HepG2 (cell line): Measurements from ENCODE around the gene GIPC1. TPM values are rescaled to one million over a fixed set of nuclear protein-coding genes. Genes with fewer than 3 reads are reported as not detected.

ENCODE experiments used
- ATAC-seq: fragments of 200-7000 bp; cut with Tn5 transposase; 3 replicates; pipeline ENCODE4 v1.9.1; 2020; ENCODE audit warnings: mild to moderate bottlenecking, moderate library complexity
- BruUV-seq: library from RNA; stranded (reverse); fragments of 400-500 nt; replicated peaks from 2 replicates; lab custom pipeline; 2021; lab: Mats Ljungman, UMichigan
- CTCF ChIA-PET: fragments of 300-600 bp; formaldehyde crosslinking; extraction: SDS; loops from one replicate; lab custom pipeline; 2021; ENCODE audit warnings: low total read pairs, inconsistent platforms, low intra/inter-chr PET ratio; lab: Yijun Ruan, JAX
- POLR2A ChIA-PET: fragments of 350-600 bp; sonication (Branson Sonifier 250); formaldehyde crosslinking; loops from one replicate; lab custom pipeline; 2020; ENCODE audit warnings: antibody characterized with exemption, inconsistent platforms; lab: Yijun Ruan, JAX
- DNase-seq: peaks from one replicate; pipeline ENCODE4 v3.0.0-alpha.2; 2015; ENCODE audit warnings: low spot score
- FAIRE-seq: peaks from 3 replicates; lab custom pipeline; 2011; peaks lifted over from hg19 to GRCh38; lab: Jason Lieb, UNC
- H2AFZ ChIP-seq: one replicate; pipeline ENCODE4 v1.6.1; 2011; ENCODE audit warnings: low read length, inconsistent platforms
- H3K27ac ChIP-seq: fragments of 300-600 bp; 3 replicates; pipeline ENCODE4 v1.8.0; 2011; ENCODE audit warnings: mixed run types, mild to moderate bottlenecking, mixed read lengths, low read length, inconsistent platforms; ENCODE audit not compliant: insufficient read depth; ENCODE audit errors: extremely low read length
- H3K27me3 ChIP-seq, 2 experiments: fragments of 200-600 bp in 1 of 2; 2 replicates in 1 of 2; 3 replicates in 1 of 2; pipeline versions ENCODE4 v1.6.0 to v1.8.0; 2011; ENCODE audit warnings: low read length in 2 of 2, mild to moderate bottlenecking in 2 of 2, moderate library complexity in 2 of 2, inconsistent platforms in 1 of 2; ENCODE audit not compliant: insufficient read depth in 2 of 2, control insufficient read depth in 1 of 2
- H3K36me3 ChIP-seq, 2 experiments: fragments of 200-600 bp in 1 of 2; replicated peaks in 1 of 2; 2 replicates in 1 of 2; 3 replicates in 1 of 2; pipeline versions ENCODE4 v1.5.1 to v1.8.0; 2011; ENCODE audit warnings: low read length in 2 of 2, inconsistent platforms in 1 of 2; ENCODE audit not compliant: insufficient read depth in 2 of 2, control insufficient read depth in 1 of 2
- H3K4me1 ChIP-seq: 2 replicates; pipeline ENCODE4 v1.5.1; 2012; ENCODE audit warnings: low read length, inconsistent platforms; ENCODE audit not compliant: insufficient read depth
- H3K4me2 ChIP-seq: 2 replicates; pipeline ENCODE4 v1.6.0; 2011; ENCODE audit warnings: low read depth, low read length, inconsistent platforms
- H3K4me3 ChIP-seq, 3 experiments: fragments of 200-600 bp in 1 of 3; sonication (generic), shearing (Covaris generic) in 1 of 3; replicated peaks in 1 of 3; 2 replicates each; pipeline ENCODE4 v1.5.1; 2011 to 2016; ENCODE audit warnings: low read length in 3 of 3, inconsistent platforms in 2 of 3, low read depth in 2 of 3, mild to moderate bottlenecking in 2 of 3, control low read depth in 1 of 3, mixed read lengths in 1 of 3; ENCODE audit not compliant: insufficient read depth in 1 of 3
- H3K79me2 ChIP-seq: one replicate; pipeline ENCODE4 v1.6.1; 2011; ENCODE audit warnings: low read length, inconsistent platforms; ENCODE audit not compliant: insufficient read depth
- H3K9ac ChIP-seq: 2 replicates; pipeline ENCODE4 v1.6.0; 2011; ENCODE audit warnings: mild to moderate bottlenecking, low read depth, low read length, inconsistent platforms; ENCODE audit not compliant: insufficient read depth
- H3K9me3 ChIP-seq: 2 replicates; pipeline ENCODE4 v1.5.1; 2012; ENCODE audit warnings: mild to moderate bottlenecking, low read length
- H4K20me1 ChIP-seq: 2 replicates; pipeline ENCODE4 v1.6.0; 2011; ENCODE audit warnings: inconsistent platforms, mild to moderate bottlenecking, low read length, moderate library complexity; ENCODE audit not compliant: insufficient read depth
- AGO1 ChIP-seq: fragments of 200-400 bp; formaldehyde crosslinking; IDR thresholded peaks from 2 replicates; pipeline ENCODE4 v1.6.1; 2017; ENCODE audit warnings: mild to moderate bottlenecking, low read depth, low read length, moderate library complexity; ENCODE audit not compliant: poor library complexity, severe bottlenecking
- ARNT2 ChIP-seq: sonication (generic); formaldehyde crosslinking; IDR thresholded peaks from 2 replicates; pipeline ENCODE4 v1.8.0; 2022; ENCODE audit warnings: mild to moderate bottlenecking, low read depth, missing genetic modification reagents, moderate library complexity
- CTCF ChIP-seq: sonication (generic); formaldehyde crosslinking; IDR thresholded peaks from 2 replicates; pipeline ENCODE4 v1.5.0; 2020; ENCODE audit warnings: mild to moderate bottlenecking, missing genetic modification reagents, moderate library complexity
- GATA4 ChIP-seq: sonication (generic); IDR thresholded peaks from 2 replicates; pipeline ENCODE4 v1.6.1; 2016; ENCODE audit warnings: antibody characterized with exemption, low read depth, borderline replicate concordance
- KLF15 ChIP-seq: sonication (generic); formaldehyde crosslinking; IDR thresholded peaks from 2 replicates; pipeline ENCODE4 v1.8.1; 2023; ENCODE audit warnings: borderline replicate concordance, mild to moderate bottlenecking, inconsistent platforms, missing genetic modification reagents, mixed read lengths
- MTA1 ChIP-seq: sonication (generic); formaldehyde crosslinking; IDR thresholded peaks from 2 replicates; pipeline ENCODE4 v1.4.0; 2020; ENCODE audit warnings: missing genetic modification reagents, mild to moderate bottlenecking, borderline replicate concordance
- MYPOP ChIP-seq: sonication (generic); formaldehyde crosslinking; IDR thresholded peaks from 2 replicates; pipeline ENCODE4 v1.8.1; 2023; ENCODE audit warnings: mild to moderate bottlenecking, moderate library complexity, missing genetic modification reagents
- NRL ChIP-seq: sonication (generic); formaldehyde crosslinking; IDR thresholded peaks from 2 replicates; pipeline ENCODE4 v1.5.0; 2020; ENCODE audit warnings: missing genetic modification reagents, mild to moderate bottlenecking, moderate library complexity, borderline replicate concordance
- POGZ ChIP-seq: sonication (generic); formaldehyde crosslinking; IDR thresholded peaks from 2 replicates; pipeline ENCODE4 v1.4.0; 2020; ENCODE audit warnings: mild to moderate bottlenecking, missing genetic modification reagents
- POLR2G ChIP-seq: fragments of 200-400 bp; formaldehyde crosslinking; IDR thresholded peaks from 2 replicates; pipeline ENCODE4 v1.6.1; 2018; ENCODE audit warnings: mild to moderate bottlenecking, low read depth, low read length, moderate library complexity
- SKI ChIP-seq: fragments of 450-650 bp; IDR thresholded peaks from one replicate; pipeline ENCODE4 v1.6.1; 2018; ENCODE audit warnings: mild to moderate bottlenecking; ENCODE audit not compliant: partially characterized antibody
- SP2 ChIP-seq: sonication (generic); formaldehyde crosslinking; IDR thresholded peaks from 2 replicates; pipeline ENCODE4 v1.5.1; 2020; ENCODE audit warnings: mild to moderate bottlenecking, missing genetic modification reagents
- TMF1 ChIP-seq: sonication (generic); formaldehyde crosslinking; IDR thresholded peaks from 2 replicates; pipeline ENCODE4 v1.8.1; 2022; ENCODE audit warnings: low read depth, missing genetic modification reagents
- ZFP62 ChIP-seq: sonication (generic); formaldehyde crosslinking; IDR thresholded peaks from 2 replicates; pipeline ENCODE4 v1.4.0; 2020; ENCODE audit warnings: missing genetic modification reagents
- ZNF451 ChIP-seq: sonication (generic); formaldehyde crosslinking; IDR thresholded peaks from 2 replicates; pipeline ENCODE4 v1.5.0; 2020; ENCODE audit warnings: mild to moderate bottlenecking, missing genetic modification reagents
- ZNF484 ChIP-seq: sonication (generic); formaldehyde crosslinking; IDR thresholded peaks from 2 replicates; pipeline ENCODE4 v1.5.1; 2020; ENCODE audit warnings: mild to moderate bottlenecking, low read depth, missing genetic modification reagents, borderline replicate concordance
- ZNF574 ChIP-seq: sonication (generic); formaldehyde crosslinking; IDR thresholded peaks from 2 replicates; pipeline ENCODE4 v1.4.0; 2020; ENCODE audit warnings: missing genetic modification reagents
- ZNF652 ChIP-seq: IDR thresholded peaks from 2 replicates; pipeline ENCODE4 v1.6.1; 2016; ENCODE audit warnings: low read depth, borderline replicate concordance
- ZNF709 ChIP-seq: sonication (generic); formaldehyde crosslinking; IDR thresholded peaks from 2 replicates; pipeline ENCODE4 v1.5.0; 2020; ENCODE audit warnings: mild to moderate bottlenecking, missing genetic modification reagents
- ZSCAN20 ChIP-seq: sonication (generic); formaldehyde crosslinking; IDR thresholded peaks from 2 replicates; pipeline ENCODE4 v1.4.0; 2020; ENCODE audit warnings: missing genetic modification reagents, mild to moderate bottlenecking, borderline replicate concordance
- whole genome bisulfite sequencing: methylation state at CpG from one replicate; pipeline ENCODE4 v1.1.6; 2017; ENCODE audit warnings: low lambda C conversion rate; 5-methylcytosine and 5-hydroxymethylcytosine counted together
- in situ Hi-C: cut with HindIII; loops from 2 replicates; pipeline ENCODE4 v1.10.0; 2017; ENCODE audit warnings: low pct_unique_long_range_greater_than_20kb; ENCODE audit not compliant: extremely low pct_ligation_motif_present
- intact Hi-C: fragments of 100-400 bp; cut with micrococcal nuclease; formaldehyde crosslinking; loops from one replicate; pipeline ENCODE4 v1.10.0; 2022; ENCODE audit not compliant: unreplicated experiment
- polyA plus RNA-seq, 8 experiments: library from polyadenylated mRNA; depleted of rRNA in 3 of 8; stranded (reverse) in 7 of 8; unstranded in 1 of 8; fragments of >200 nt; fragmentation: Illumina TruSeq in 4 of 8; extraction: Trizol in 4 of 8; gene quantifications; 2 replicates each; pipeline versions ENCODE4 v1.2.1 to v1.2.3, GENCODE V29; 2011 to 2016; ENCODE audit warnings: low read depth in 4 of 8, missing spikeins in 1 of 8, mixed read lengths in 1 of 8; ENCODE audit not compliant: insufficient read depth in 1 of 8
- total RNA-seq, 5 experiments: library from RNA; depleted of rRNA; stranded (reverse); fragments of >200 nt; fragmentation: Illumina TruSeq; extraction: Trizol; gene quantifications; 2 replicates each; pipeline ENCODE4 v1.2.3, GENCODE V29; 2016; ENCODE audit warnings: low read depth in 1 of 5

Gene GIPC1
- total and polyA plus RNA-seq, 2 of the 13 experiments (the other 11 are each of a cell fraction or from before 2014, with no cell fraction given), result 27.1 to 48.1 TPM

GRCh38 chr19:14516048-14516534 is 20.2 kb upstream of the GIPC1 start:
- Histone ChIP-seq H3K4me1 (peaks cover 79% of the 10 kb centered on the region), H3K79me2 (peaks cover 39% of the 10 kb centered on the region), H4K20me1 (peaks cover 35% of the 10 kb centered on the region), H2AFZ (no peak overlapping the region), H3K27ac (peak overlapping the region; percentile 91), H3K36me3 (peaks cover 9 to 26% of the 10 kb centered on the region in 2 experiments), H3K9me3 (no peaks in the 10 kb centered on the region), H3K4me2 (peak overlapping the region; percentile 96), H3K4me3 (peak overlapping the region; percentile 91 to 98 (median 92)), H3K9ac (peak overlapping the region; percentile 98), H3K27me3 (no peaks in the 10 kb centered on the region; a peak in 1 of 5 replicates)
- WGBS, result 20% methylated on average over 3 of the region's 15 CpGs
- POLR2A ChIA-PET, result interaction anchor here (0.7 to 5.8 kb wide), 5 partner anchors 9 to 56 kb away, joined by 3 to 123 read pairs (median 11); partner anchors contain the start of genes GIPC1 and NDUFB7
- BruUV-seq, result no TSS peak
- ATAC-seq, result no peak
- FAIRE-seq, result no peak
- intact Hi-C loops, result no loop called here
- DNase-seq, result no peak
- in situ Hi-C loops, result no loop called here
- CTCF ChIA-PET, result no interaction called here
- TF ChIP-seq ZNF574 (CRISPR knock-in tag) (no peak), MTA1 (CRISPR knock-in tag) (no peak), SKI (no peak), ZSCAN20 (CRISPR knock-in tag) (no peak), ZFP62 (CRISPR knock-in tag) (no peak), ZNF484 (no peak), NRL (CRISPR knock-in tag) (no peak), KLF15 (CRISPR knock-in tag) (no peak), POGZ (CRISPR knock-in tag) (no peak), MYPOP (CRISPR knock-in tag) (no peak), ARNT2 (CRISPR knock-in tag) (0 out of 2 replicates have a peak, but pooled peaks have one; percentile 62), SP2 (CRISPR knock-in tag) (no peak), POLR2G (0 out of 2 replicates have a peak, but pooled peaks have one; percentile 25), GATA4 (no peak), AGO1 (peak; percentile 97), ZNF652 (CRISPR knock-in tag) (no peak), TMF1 (CRISPR knock-in tag) (no peak), CTCF (peak; percentile 34), ZNF709 (no peak), ZNF451 (CRISPR knock-in tag) (no peak)
